WTC11 (cell line): Measurements from ENCODE around the gene MIGA2. TPM values are rescaled to one million over a fixed set of nuclear protein-coding genes. Genes with fewer than 3 reads are reported as not detected.
A peak's percentile ranks its signal among the peaks of the same experiment; 100 is the strongest.

ENCODE experiments used
- ATAC-seq: fragments of 200-7000 bp; cut with Tn5 transposase; 2 replicates; pipeline ENCODE4 v1.10.0; 2021; ENCODE audit warnings: mild to moderate bottlenecking, moderate library complexity
- CTCF ChIA-PET: fragments of 300-600 bp; sonication (Branson Sonifier 250); formaldehyde crosslinking; loops from one replicate; lab custom pipeline; 2021; ENCODE audit warnings: antibody characterized with exemption; lab: Charles Lee
- POLR2A ChIA-PET: fragments of 350-600 bp; sonication (Branson Sonifier 250); formaldehyde crosslinking; loops from one replicate; lab custom pipeline; 2021; ENCODE audit warnings: antibody characterized with exemption; lab: Charles Lee
- DNase-seq: peaks from one replicate; pipeline ENCODE4 v3.0.0; 2021; ENCODE audit warnings: low spot score
- H3K27ac Mint-ChIP-seq: 2 replicates; pipeline ENCODE4 v1.8.0; 2021; ENCODE audit warnings: mixed read lengths
- H3K27me3 Mint-ChIP-seq: 2 replicates; pipeline ENCODE4 v1.8.0; 2021; ENCODE audit warnings: low read depth, mild to moderate bottlenecking, moderate library complexity, mixed read lengths
- H3K36me3 Mint-ChIP-seq: 2 replicates; pipeline ENCODE4 v1.8.0; 2021; ENCODE audit warnings: mixed read lengths
- H3K4me1 Mint-ChIP-seq: 2 replicates; pipeline ENCODE4 v1.8.0; 2022; ENCODE audit warnings: mixed read lengths
- H3K4me3 Mint-ChIP-seq: 2 replicates; pipeline ENCODE4 v1.8.0; 2021; ENCODE audit warnings: mild to moderate bottlenecking, moderate library complexity, mixed read lengths
- H3K9me3 Mint-ChIP-seq: 2 replicates; pipeline ENCODE4 v1.8.0; 2021; ENCODE audit warnings: mixed read lengths
- CREM ChIP-seq: sonication (generic); formaldehyde crosslinking; IDR thresholded peaks from 2 replicates; pipeline ENCODE4 v1.8.1; 2022; ENCODE audit warnings: mild to moderate bottlenecking, missing genetic modification reagents, moderate library complexity
- ELF4 ChIP-seq: sonication (generic); formaldehyde crosslinking; IDR thresholded peaks from 2 replicates; pipeline ENCODE4 v1.8.1; 2022; ENCODE audit warnings: low read depth, mild to moderate bottlenecking, moderate library complexity, missing genetic modification reagents
- ESRRA ChIP-seq: sonication (generic); formaldehyde crosslinking; IDR thresholded peaks from 2 replicates; pipeline ENCODE4 v1.8.1; 2022; ENCODE audit warnings: mild to moderate bottlenecking, missing genetic modification reagents, borderline replicate concordance
- FOXK1 ChIP-seq: sonication (generic); formaldehyde crosslinking; IDR thresholded peaks from 2 replicates; pipeline ENCODE4 v1.8.0; 2022; ENCODE audit warnings: mild to moderate bottlenecking, moderate library complexity, missing genetic modification reagents
- FOXP1 ChIP-seq: sonication (generic); formaldehyde crosslinking; IDR thresholded peaks from 2 replicates; pipeline ENCODE4 v1.8.0; 2022; ENCODE audit warnings: missing genetic modification reagents, mild to moderate bottlenecking, moderate library complexity, borderline replicate concordance
- GABPB1 ChIP-seq: sonication (generic); formaldehyde crosslinking; IDR thresholded peaks from 2 replicates; pipeline ENCODE4 v1.8.1; 2023; ENCODE audit warnings: mild to moderate bottlenecking, missing genetic modification reagents
- GRHL2 ChIP-seq: fragments of 250-450 bp; sonication (Bioruptor Pico); IDR thresholded peaks from 2 replicates; pipeline ENCODE4 v1.8.0; 2022; ENCODE audit warnings: mild to moderate bottlenecking, moderate library complexity; ENCODE audit not compliant: insufficient replicate concordance, severe bottlenecking
- MYBL2 ChIP-seq: sonication (generic); formaldehyde crosslinking; IDR thresholded peaks from 2 replicates; pipeline ENCODE4 v1.8.1; 2023; ENCODE audit warnings: mild to moderate bottlenecking, moderate library complexity, missing genetic modification reagents
- NFE2L1 ChIP-seq: sonication (generic); formaldehyde crosslinking; IDR thresholded peaks from 2 replicates; pipeline ENCODE4 v1.8.1; 2023; ENCODE audit warnings: missing genetic modification reagents
- OVOL2 ChIP-seq: fragments of 250-450 bp; sonication (Bioruptor Pico); IDR thresholded peaks from 2 replicates; pipeline ENCODE4 v1.9.0; 2021; ENCODE audit warnings: mild to moderate bottlenecking, borderline replicate concordance
- RELA ChIP-seq: sonication (generic); formaldehyde crosslinking; IDR thresholded peaks from 2 replicates; pipeline ENCODE4 v1.8.1; 2022; ENCODE audit warnings: missing genetic modification reagents, mild to moderate bottlenecking, borderline replicate concordance
- SMAD3 ChIP-seq: sonication (generic); formaldehyde crosslinking; IDR thresholded peaks from 2 replicates; pipeline ENCODE4 v1.8.0; 2022; ENCODE audit warnings: missing genetic modification reagents, mild to moderate bottlenecking, borderline replicate concordance
- SMAD4 ChIP-seq: sonication (generic); formaldehyde crosslinking; IDR thresholded peaks from 2 replicates; pipeline ENCODE4 v1.8.0; 2022; ENCODE audit warnings: mild to moderate bottlenecking, missing genetic modification reagents
- SOX15 ChIP-seq: fragments of 250-450 bp; sonication (Bioruptor Pico); IDR thresholded peaks from 2 replicates; pipeline ENCODE4 v1.9.0; 2021; ENCODE audit warnings: mild to moderate bottlenecking
- TEAD1 ChIP-seq: sonication (generic); formaldehyde crosslinking; IDR thresholded peaks from 2 replicates; pipeline ENCODE4 v1.8.0; 2022; ENCODE audit warnings: mild to moderate bottlenecking, missing genetic modification reagents
- TP53 ChIP-seq: sonication (generic); formaldehyde crosslinking; IDR thresholded peaks from 2 replicates; pipeline ENCODE4 v1.8.1; 2023; ENCODE audit warnings: mild to moderate bottlenecking, missing genetic modification reagents
- ZNF121 ChIP-seq: sonication (generic); formaldehyde crosslinking; IDR thresholded peaks from 2 replicates; pipeline ENCODE4 v1.8.0; 2023; ENCODE audit warnings: missing genetic modification reagents
- ZNF219 ChIP-seq: sonication (generic); formaldehyde crosslinking; IDR thresholded peaks from 2 replicates; pipeline ENCODE4 v1.8.0; 2023; ENCODE audit warnings: missing genetic modification reagents, mild to moderate bottlenecking, borderline replicate concordance
- ZNF396 ChIP-seq: fragments of 250-450 bp; sonication (Bioruptor Pico); IDR thresholded peaks from 2 replicates; pipeline ENCODE4 v1.8.0; 2021; ENCODE audit warnings: mild to moderate bottlenecking, moderate library complexity, borderline replicate concordance
- total RNA-seq: library from RNA; stranded (reverse); gene quantifications from 3 replicates; pipeline ENCODE4 v1.2.3, GENCODE V29; 2021
- TF ChIP-seq, protein P1 (sequence below): sonication (generic); formaldehyde crosslinking; conservative IDR thresholded peaks from 2 replicates; pipeline ENCODE4 v1.8.1; 2022; ENCODE audit warnings: mild to moderate bottlenecking, missing genetic modification reagents
- TF ChIP-seq, protein P2 (sequence below): sonication (generic); formaldehyde crosslinking; IDR thresholded peaks from 2 replicates; pipeline ENCODE4 v1.8.1; 2023; ENCODE audit warnings: mild to moderate bottlenecking, missing genetic modification reagents, borderline replicate concordance
- TF ChIP-seq, protein P3 (sequence below): sonication (generic); formaldehyde crosslinking; IDR thresholded peaks from 2 replicates; pipeline ENCODE4 v1.8.1; 2023; ENCODE audit warnings: mild to moderate bottlenecking, moderate library complexity, missing genetic modification reagents
- TF ChIP-seq, protein P4 (sequence below): sonication (generic); formaldehyde crosslinking; IDR thresholded peaks from 2 replicates; pipeline ENCODE4 v1.8.0; 2022; ENCODE audit warnings: mild to moderate bottlenecking, missing genetic modification reagents
- TF ChIP-seq, protein P5 (sequence below): sonication (generic); formaldehyde crosslinking; IDR thresholded peaks from 2 replicates; pipeline ENCODE4 v1.8.0; 2023; ENCODE audit warnings: missing genetic modification reagents

Gene MIGA2
- total RNA-seq, 1 experiment from 2014 or later, result 61.7 TPM

DNA sequence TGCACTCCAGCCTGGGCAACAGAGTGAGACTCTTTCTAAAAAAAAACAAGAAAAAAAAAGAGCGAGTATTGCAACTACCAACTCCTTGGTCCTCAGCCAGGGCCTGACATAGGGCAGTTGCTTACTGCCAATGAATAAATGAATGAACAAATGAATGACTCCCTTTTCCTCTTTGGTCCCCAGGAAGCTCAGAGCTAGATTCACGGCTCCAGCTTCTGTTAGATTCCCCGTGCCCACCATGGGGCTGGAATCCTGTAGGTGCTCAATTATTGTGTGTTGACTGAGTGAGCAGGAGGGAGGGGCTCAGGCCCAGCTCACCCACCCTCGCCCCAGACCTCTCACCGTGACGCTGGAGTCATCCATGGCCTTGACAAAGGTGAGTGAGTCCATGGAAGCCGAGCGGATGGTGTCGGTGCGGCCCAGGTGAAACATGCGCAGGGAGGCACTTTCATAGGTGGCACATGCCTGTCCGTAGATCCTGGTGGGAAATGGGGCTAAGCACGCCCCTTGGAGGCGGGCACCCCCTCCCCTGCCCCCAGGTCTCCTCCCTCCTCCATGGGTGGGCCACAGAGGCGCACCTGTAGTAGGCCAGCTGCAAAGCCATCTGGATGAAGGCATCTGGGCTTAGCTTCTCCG lies 61.4 kb downstream of the MIGA2 start:
- Mint-ChIP-seq H3K36me3 (no peaks in the 10 kb centered on the region), H3K4me1 (peaks cover 6% of the 10 kb centered on the region), H3K27me3 (peaks cover 15% of the 10 kb centered on the region), H3K27ac (no peak overlapping the region), H3K9me3 (no peaks in the 10 kb centered on the region), H3K4me3 (no peak overlapping the region)
- DNase-seq, result no peak
- ATAC-seq, result no peak
- TF ChIP-seq RELA (CRISPR knock-in tag), result no peak
- ChIA-PET POLR2A (interaction anchor here (1.0 kb wide), 1 partner anchor 26 kb away, joined by 3 read pairs; no protein-coding TSS in a partner anchor), CTCF (interaction anchor here (0.6 to 2.1 kb wide), 21 partner anchors 8 to 640 kb away, joined by 3 to 13 read pairs (median 4); partner anchors contain the start of genes DOLPP1, MIGA2 and SH3GLB2)

DNA sequence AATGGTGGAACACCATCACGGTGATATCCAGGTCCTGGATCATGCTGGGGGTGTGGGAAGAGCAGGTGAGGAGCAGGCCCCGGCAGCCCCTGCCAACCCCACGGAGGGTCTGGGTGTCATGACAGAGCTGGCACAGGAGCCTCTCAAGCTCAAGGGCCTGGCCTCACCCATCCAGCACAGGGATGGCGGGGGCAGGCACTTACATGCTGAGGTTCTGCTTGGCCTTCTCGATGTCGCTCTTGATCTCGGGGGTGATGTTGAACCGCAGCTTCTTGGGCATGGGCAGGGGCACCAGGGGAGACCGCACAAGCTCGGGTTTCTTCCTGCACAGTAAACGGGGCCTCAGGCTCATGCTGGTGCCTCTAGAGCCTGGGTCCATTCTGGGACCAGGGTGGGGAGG lies 61.9 kb downstream of the MIGA2 start:
- Mint-ChIP-seq H3K9me3 (no peaks in the 10 kb centered on the region), H3K27ac (no peak overlapping the region), H3K4me3 (no peak overlapping the region), H3K4me1 (peaks cover 6% of the 10 kb centered on the region), H3K36me3 (no peaks in the 10 kb centered on the region), H3K27me3 (peaks cover 15% of the 10 kb centered on the region)
- ATAC-seq (no peak), DNase-seq (no peak)
- CTCF ChIA-PET, result interaction anchor here (1.3 to 2.1 kb wide), 4 partner anchors 33 to 526 kb away, joined by 3 to 13 read pairs (median 4); no protein-coding TSS in a partner anchor
- POLR2A ChIA-PET, result no interaction called here
- no peak for TF ChIP-seq MYBL2 (CRISPR knock-in tag)
- TF ChIP-seq ZNF396, result no peak
- no peak for TF ChIP-seq ZNF219 (CRISPR knock-in tag)
- no peak for TF ChIP-seq OVOL2 (CRISPR knock-in tag)
- no peak for TF ChIP-seq ELF4 (CRISPR knock-in tag)
- TF ChIP-seq CREM, result no peak
- no peak for TF ChIP-seq NFE2L1
- no peak for TF ChIP-seq FOXK1 (CRISPR knock-in tag)
- no peak for TF ChIP-seq ZNF121 (CRISPR knock-in tag)
- no peak for TF ChIP-seq GABPB1
- no peak for TF ChIP-seq SMAD3 (CRISPR knock-in tag)
- TF ChIP-seq, protein P1, sequence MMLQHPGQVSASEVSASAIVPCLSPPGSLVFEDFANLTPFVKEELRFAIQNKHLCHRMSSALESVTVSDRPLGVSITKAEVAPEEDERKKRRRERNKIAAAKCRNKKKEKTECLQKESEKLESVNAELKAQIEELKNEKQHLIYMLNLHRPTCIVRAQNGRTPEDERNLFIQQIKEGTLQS, result no peak
- TF ChIP-seq GRHL2, result no peak
- TF ChIP-seq TP53, result no peak

DNA sequence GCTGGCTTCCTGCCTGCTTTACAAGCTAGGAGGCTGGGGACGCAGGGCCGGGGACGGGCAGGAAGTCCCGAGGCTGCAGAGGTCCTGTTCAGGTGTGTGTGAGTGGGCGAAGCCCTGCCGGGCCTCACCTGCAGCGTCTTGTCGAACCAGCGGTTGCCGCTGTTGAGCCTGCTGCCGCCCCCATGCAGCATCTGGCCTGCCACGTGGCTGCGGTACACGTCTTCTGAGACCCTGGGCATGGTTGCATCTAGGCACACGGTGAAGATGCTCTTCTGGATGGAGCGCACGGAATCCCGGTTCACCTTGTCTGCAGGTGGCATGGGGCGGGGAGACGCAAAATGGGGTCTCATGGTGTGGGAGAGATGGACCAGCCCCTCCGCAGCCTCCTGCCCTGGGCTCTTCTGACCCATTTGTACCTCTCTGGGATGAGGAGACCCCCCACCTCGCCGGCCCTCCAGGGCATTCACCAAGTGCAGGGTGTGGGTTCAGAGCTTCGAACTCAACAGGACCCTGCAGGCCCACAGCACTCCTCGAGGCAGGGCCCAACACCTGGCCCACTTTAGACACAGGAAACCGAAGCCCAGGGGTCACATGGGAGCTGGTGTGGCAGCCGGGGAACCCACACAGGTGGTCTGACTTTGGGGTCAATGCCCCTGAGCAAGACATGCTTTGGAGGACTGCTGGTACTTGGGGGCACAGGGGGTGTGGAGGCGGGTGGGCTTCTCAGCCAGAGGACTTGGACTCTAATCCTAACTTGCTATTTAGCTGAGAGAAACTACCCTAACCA lies 64.2 kb downstream of the MIGA2 start:
- no peak overlapping the region; the same call in 1 of the 2 replicates for H3K27ac Mint-ChIP-seq
- no peaks in the 10 kb centered on the region for H3K36me3 Mint-ChIP-seq
- H3K4me1 Mint-ChIP-seq, result peaks cover 6% of the 10 kb centered on the region
- ChIA-PET POLR2A (no interaction called here), CTCF (interaction anchor here (1.0 to 2.3 kb wide), 3 partner anchors 9 to 72 kb away, joined by 3 to 8 read pairs (median 3); partner anchors contain the start of genes CRAT and SH3GLB2)
- ATAC-seq, result peak; percentile 50
- H3K4me3 Mint-ChIP-seq, result no peak overlapping the region
- DNase-seq, result peak; percentile 41
- H3K9me3 Mint-ChIP-seq, result no peaks in the 10 kb centered on the region
- H3K27me3 Mint-ChIP-seq, result peaks cover 15% of the 10 kb centered on the region
- TF ChIP-seq, protein P2, sequence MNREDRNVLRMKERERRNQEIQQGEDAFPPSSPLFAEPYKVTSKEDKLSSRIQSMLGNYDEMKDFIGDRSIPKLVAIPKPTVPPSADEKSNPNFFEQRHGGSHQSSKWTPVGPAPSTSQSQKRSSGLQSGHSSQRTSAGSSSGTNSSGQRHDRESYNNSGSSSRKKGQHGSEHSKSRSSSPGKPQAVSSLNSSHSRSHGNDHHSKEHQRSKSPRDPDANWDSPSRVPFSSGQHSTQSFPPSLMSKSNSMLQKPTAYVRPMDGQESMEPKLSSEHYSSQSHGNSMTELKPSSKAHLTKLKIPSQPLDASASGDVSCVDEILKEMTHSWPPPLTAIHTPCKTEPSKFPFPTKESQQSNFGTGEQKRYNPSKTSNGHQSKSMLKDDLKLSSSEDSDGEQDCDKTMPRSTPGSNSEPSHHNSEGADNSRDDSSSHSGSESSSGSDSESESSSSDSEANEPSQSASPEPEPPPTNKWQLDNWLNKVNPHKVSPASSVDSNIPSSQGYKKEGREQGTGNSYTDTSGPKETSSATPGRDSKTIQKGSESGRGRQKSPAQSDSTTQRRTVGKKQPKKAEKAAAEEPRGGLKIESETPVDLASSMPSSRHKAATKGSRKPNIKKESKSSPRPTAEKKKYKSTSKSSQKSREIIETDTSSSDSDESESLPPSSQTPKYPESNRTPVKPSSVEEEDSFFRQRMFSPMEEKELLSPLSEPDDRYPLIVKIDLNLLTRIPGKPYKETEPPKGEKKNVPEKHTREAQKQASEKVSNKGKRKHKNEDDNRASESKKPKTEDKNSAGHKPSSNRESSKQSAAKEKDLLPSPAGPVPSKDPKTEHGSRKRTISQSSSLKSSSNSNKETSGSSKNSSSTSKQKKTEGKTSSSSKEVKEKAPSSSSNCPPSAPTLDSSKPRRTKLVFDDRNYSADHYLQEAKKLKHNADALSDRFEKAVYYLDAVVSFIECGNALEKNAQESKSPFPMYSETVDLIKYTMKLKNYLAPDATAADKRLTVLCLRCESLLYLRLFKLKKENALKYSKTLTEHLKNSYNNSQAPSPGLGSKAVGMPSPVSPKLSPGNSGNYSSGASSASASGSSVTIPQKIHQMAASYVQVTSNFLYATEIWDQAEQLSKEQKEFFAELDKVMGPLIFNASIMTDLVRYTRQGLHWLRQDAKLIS (CRISPR knock-in tag), result no peak
- peak; percentile 53; the same call in 1 of the 2 replicates for TF ChIP-seq TEAD1 (CRISPR knock-in tag)
- TF ChIP-seq, protein P3, sequence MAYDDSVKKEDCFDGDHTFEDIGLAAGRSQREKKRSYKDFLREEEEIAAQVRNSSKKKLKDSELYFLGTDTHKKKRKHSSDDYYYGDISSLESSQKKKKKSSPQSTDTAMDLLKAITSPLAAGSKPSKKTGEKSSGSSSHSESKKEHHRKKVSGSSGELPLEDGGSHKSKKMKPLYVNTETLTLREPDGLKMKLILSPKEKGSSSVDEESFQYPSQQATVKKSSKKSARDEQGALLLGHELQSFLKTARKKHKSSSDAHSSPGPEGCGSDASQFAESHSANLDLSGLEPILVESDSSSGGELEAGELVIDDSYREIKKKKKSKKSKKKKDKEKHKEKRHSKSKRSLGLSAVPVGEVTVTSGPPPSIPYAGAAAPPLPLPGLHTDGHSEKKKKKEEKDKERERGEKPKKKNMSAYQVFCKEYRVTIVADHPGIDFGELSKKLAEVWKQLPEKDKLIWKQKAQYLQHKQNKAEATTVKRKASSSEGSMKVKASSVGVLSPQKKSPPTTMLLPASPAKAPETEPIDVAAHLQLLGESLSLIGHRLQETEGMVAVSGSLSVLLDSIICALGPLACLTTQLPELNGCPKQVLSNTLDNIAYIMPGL, result 0 out of 2 replicates have a peak, but pooled peaks have one; percentile 54
- TF ChIP-seq ESRRA, result no peak
- peak; percentile 31; the same call in 1 of the 2 replicates for TF ChIP-seq SMAD4
- TF ChIP-seq, protein P4, sequence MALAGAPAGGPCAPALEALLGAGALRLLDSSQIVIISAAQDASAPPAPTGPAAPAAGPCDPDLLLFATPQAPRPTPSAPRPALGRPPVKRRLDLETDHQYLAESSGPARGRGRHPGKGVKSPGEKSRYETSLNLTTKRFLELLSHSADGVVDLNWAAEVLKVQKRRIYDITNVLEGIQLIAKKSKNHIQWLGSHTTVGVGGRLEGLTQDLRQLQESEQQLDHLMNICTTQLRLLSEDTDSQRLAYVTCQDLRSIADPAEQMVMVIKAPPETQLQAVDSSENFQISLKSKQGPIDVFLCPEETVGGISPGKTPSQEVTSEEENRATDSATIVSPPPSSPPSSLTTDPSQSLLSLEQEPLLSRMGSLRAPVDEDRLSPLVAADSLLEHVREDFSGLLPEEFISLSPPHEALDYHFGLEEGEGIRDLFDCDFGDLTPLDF, result 0 out of 2 replicates have a peak, but pooled peaks have one; percentile 52
- no peak for TF ChIP-seq SOX15 (CRISPR knock-in tag)
- TF ChIP-seq, protein P5, sequence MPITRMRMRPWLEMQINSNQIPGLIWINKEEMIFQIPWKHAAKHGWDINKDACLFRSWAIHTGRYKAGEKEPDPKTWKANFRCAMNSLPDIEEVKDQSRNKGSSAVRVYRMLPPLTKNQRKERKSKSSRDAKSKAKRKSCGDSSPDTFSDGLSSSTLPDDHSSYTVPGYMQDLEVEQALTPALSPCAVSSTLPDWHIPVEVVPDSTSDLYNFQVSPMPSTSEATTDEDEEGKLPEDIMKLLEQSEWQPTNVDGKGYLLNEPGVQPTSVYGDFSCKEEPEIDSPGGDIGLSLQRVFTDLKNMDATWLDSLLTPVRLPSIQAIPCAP (CRISPR knock-in tag), result no peak
- TF ChIP-seq FOXP1 (CRISPR knock-in tag), result peak; percentile 62; the same call in 1 of the 2 replicates
